Psoas muscle (tissue), 8 donors: Measurements from ENCODE around the gene CLEC4M. TPM values are rescaled to one million over a fixed set of nuclear protein-coding genes. Genes with fewer than 3 reads are reported as not detected.

Experiments
- ATAC-seq, 4 donors: fragments of 200-7000 bp; cut with Tn5 transposase; one replicate each; pipeline ENCODE4 v1.9.1; 2020; ENCODE audit warnings: moderate library complexity in 3 of 4, mild to moderate bottlenecking in 2 of 4
- DNase-seq, 2 donors: peaks; one replicate each; pipeline ENCODE4 v3.0.0-alpha.2; 2020
- H3K27ac ChIP-seq: fragments of 200-600 bp; one replicate; pipeline ENCODE4 v1.8.0; 2022
- H3K27me3 ChIP-seq, 3 donors: fragments of 200-600 bp in 1 of 3; one replicate each; pipeline versions ENCODE4 v1.6.1 to v1.8.0; 2013 to 2022; ENCODE audit warnings: low read length in 2 of 3, mild to moderate bottlenecking in 2 of 3, moderate library complexity in 1 of 3; ENCODE audit not compliant: insufficient read depth in 3 of 3
- H3K36me3 ChIP-seq, 2 donors: fragments of 200-600 bp in 1 of 2; one replicate each; pipeline versions ENCODE4 v1.6.1 to v1.8.0; 2013 to 2022; ENCODE audit warnings: low read depth in 1 of 2, mild to moderate bottlenecking in 1 of 2, moderate library complexity in 1 of 2; ENCODE audit not compliant: insufficient read depth in 1 of 2
- H3K4me1 ChIP-seq: fragments of 200-600 bp; one replicate; pipeline ENCODE4 v1.8.0; 2022
- H3K4me3 ChIP-seq: fragments of 200-600 bp; one replicate; pipeline ENCODE4 v1.8.0; 2022; ENCODE audit warnings: mild to moderate bottlenecking
- H3K9me3 ChIP-seq: fragments of 200-600 bp; one replicate; pipeline ENCODE4 v1.8.0; 2022
- CTCF ChIP-seq: fragments of 200-600 bp; IDR thresholded peaks from one replicate; pipeline ENCODE4 v1.8.0; 2022; ENCODE audit warnings: antibody characterized with exemption
- WGBS, 3 donors: extraction: QIAGEN DNeasy Blood & Tissue Kit; methylation state at CpG; one replicate each; pipeline versions ENCODE4 v1.1.6 to v1.1.7; 2013; 5-methylcytosine and 5-hydroxymethylcytosine counted together
- intact Hi-C, 2 donors: fragments of 100-400 bp; cut with DNase I; formaldehyde crosslinking; loops; one replicate each; pipeline versions ENCODE4 v1.11.0 to v1.14.2; 2022
- polyA plus RNA-seq, 3 donors: library from polyadenylated mRNA; stranded (reverse); fragments of 200-250 nt; gene quantifications; one replicate each; pipeline ENCODE4 v1.2.3, GENCODE V29; 2013
- total RNA-seq, 4 donors: library from RNA; stranded (reverse); fragmentation: NEBNext Ultra II Directional in 2 of 4; extraction: Animal tissue kit (Norgen Biotek cat#: 25700) in 2 of 4; gene quantifications; one replicate each; pipeline versions ENCODE4 v1.2.1 to v1.2.4, GENCODE V29; 2021 to 2023
- donor health status: healthy with polysubstance abuse.
- donor health status: DM: no; HTN: no; CAD: no; lungs with moderate emphysema.
- donor health status: Bipolar disorder and iron deficiency.
- donor health status: healthy.
- donor health status: DM: yes; HTN: yes; CAD: no.
- donor health status: DM: no; HTN: no; CAD: no.
- donor health status: DM: no; HTN: no; CAD: no.
- donor health status: DM: yes; HTN: yes; CAD: no.

The CLEC4M gene
- total and polyA plus RNA-seq, 7 donors = not detected

GRCh38 chr19:7733376-7733775 lies 29.7 kb upstream of the CLEC4M start:
- no peak for ATAC-seq
- no peaks in the 10 kb centered on the region for H3K4me1 ChIP-seq
- TF ChIP-seq CTCF = no peak
- H3K27ac ChIP-seq = no peak overlapping the region
- H3K27me3 ChIP-seq = peaks cover 0 to 52% (median 19%) of the 10 kb centered on the region in 3 donors
- 70 to 83% (median 78%) methylated on average over 6 of the region's 6 CpGs for WGBS, 3 donors
- H3K9me3 ChIP-seq = no peaks in the 10 kb centered on the region
- intact Hi-C loops = no loop called here
- H3K36me3 ChIP-seq = no peaks in the 10 kb centered on the region
- DNase-seq = no peak
- no peak overlapping the region for H3K4me3 ChIP-seq

- intact Hi-C loops = no loop called here
- no peak for TF ChIP-seq CTCF
- Histone ChIP-seq H3K27me3 (peaks cover 0 to 42% (median 17%) of the 10 kb centered on the region in 3 donors), H3K9me3 (no peaks in the 10 kb centered on the region), H3K4me1 (no peaks in the 10 kb centered on the region), H3K27ac (no peak overlapping the region), H3K4me3 (no peak overlapping the region), H3K36me3 (no peaks in the 10 kb centered on the region)
- no peak for ATAC-seq
- DNase-seq = no peak
- WGBS, 3 donors = 50 to 60% (median 50%) methylated on average over 10 to 12 of the region's 12 CpGs
Measured at GRCh38 chr19:7734220-7735203, 28.5 kb upstream of the CLEC4M start.

GRCh38 chr19:7736148-7736547 lies 26.9 kb upstream of the CLEC4M start:
- Histone ChIP-seq H3K4me3 (no peak overlapping the region), H3K4me1 (no peaks in the 10 kb centered on the region), H3K9me3 (no peaks in the 10 kb centered on the region), H3K27me3 (peaks cover 0 to 25% (median 7%) of the 10 kb centered on the region in 3 donors), H3K36me3 (no peaks in the 10 kb centered on the region), H3K27ac (no peak overlapping the region)
- no peak for TF ChIP-seq CTCF
- intact Hi-C loops = no loop called here
- no peak for DNase-seq
- 32 to 75% (median 50%) methylated on average over 1 of the region's 1 CpG for WGBS, 3 donors
- ATAC-seq = no peak

GRCh38 chr19:7737215-7737614 lies 25.8 kb upstream of the CLEC4M start:
- Histone ChIP-seq H3K4me1 (no peaks in the 10 kb centered on the region), H3K27me3 (peaks cover 0 to 17% (median 0%) of the 10 kb centered on the region in 3 donors), H3K36me3 (no peaks in the 10 kb centered on the region), H3K27ac (no peak overlapping the region), H3K4me3 (no peak overlapping the region), H3K9me3 (no peaks in the 10 kb centered on the region)
- DNase-seq (no peak), ATAC-seq (no peak)
- WGBS, 3 donors = 77 to 79% (median 78%) methylated on average over 11 of the region's 11 CpGs
- no peak for TF ChIP-seq CTCF
- intact Hi-C loops = no loop called here
